ENCODE data around the gene CEP170B. TPM values are rescaled to one million over a fixed set of nuclear protein-coding genes. Genes with fewer than 3 reads are reported as not detected.
A peak's percentile ranks its signal among the peaks of the same experiment; 100 is the strongest.

CEP170B gene
- total RNA-seq, 1 donor from 2014 or later, result 30.3 TPM

DNA sequence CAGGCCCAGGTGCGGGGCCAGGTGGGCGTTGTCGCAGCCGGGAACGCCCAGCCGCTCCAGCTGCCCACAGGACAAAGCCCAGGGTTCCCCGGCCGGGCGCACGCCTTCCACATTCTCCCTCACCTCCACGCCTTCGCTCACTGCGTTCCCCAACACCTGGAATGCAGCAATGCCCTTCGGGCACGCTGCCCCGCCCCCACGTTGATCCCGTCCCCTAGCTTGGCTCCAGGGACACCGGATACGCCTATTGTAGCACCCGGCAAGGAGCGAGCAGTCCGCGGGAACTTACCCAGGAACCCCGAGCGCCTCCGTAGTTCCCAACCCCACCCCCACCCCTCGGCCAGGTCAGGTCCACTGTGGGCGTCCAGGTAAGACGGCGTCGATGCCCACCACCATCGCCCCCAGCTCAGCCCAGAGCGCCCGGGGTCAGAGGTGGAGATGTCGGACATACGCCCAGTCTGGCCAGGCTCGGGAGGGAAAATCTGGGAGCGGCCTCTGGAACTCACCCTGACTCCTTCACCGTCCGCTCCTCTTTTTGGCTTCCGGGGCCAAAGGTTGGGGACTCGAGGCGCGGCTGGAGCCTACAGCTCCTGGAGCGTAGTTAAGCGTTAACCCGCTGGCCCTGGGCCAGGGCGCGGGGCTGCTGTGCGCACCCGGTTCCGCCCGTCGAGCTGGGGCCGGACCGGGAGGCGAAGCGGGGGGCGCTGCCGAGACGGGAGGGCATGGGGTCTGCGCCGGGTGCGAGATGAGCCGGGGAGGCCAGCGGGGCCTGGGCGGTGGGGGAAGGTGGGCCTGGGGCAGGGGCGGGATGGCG lies 594 bp upstream of the CEP170B start:
- TF ChIP-seq, protein P1, sequence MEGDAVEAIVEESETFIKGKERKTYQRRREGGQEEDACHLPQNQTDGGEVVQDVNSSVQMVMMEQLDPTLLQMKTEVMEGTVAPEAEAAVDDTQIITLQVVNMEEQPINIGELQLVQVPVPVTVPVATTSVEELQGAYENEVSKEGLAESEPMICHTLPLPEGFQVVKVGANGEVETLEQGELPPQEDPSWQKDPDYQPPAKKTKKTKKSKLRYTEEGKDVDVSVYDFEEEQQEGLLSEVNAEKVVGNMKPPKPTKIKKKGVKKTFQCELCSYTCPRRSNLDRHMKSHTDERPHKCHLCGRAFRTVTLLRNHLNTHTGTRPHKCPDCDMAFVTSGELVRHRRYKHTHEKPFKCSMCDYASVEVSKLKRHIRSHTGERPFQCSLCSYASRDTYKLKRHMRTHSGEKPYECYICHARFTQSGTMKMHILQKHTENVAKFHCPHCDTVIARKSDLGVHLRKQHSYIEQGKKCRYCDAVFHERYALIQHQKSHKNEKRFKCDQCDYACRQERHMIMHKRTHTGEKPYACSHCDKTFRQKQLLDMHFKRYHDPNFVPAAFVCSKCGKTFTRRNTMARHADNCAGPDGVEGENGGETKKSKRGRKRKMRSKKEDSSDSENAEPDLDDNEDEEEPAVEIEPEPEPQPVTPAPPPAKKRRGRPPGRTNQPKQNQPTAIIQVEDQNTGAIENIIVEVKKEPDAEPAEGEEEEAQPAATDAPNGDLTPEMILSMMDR (IDR thresholded peaks at IDR 0.05), result no peak
- peak overlapping the region; percentile 78 for H3K27ac ChIP-seq
- ATAC-seq, result peak; percentile 60
- H3K4me3 ChIP-seq, result peak overlapping the region; percentile 57
- H3K36me3 ChIP-seq, result no peaks in the 10 kb centered on the region
- peaks cover 17% of the 10 kb centered on the region for H3K4me1 ChIP-seq
- intact Hi-C loops (cut with DNase I), result no loop called here
- peak; percentile 88 for DNase-seq
- H3K9me3 ChIP-seq, result no peaks in the 10 kb centered on the region
- H3K27me3 ChIP-seq, result peaks cover 6% of the 10 kb centered on the region

DNA sequence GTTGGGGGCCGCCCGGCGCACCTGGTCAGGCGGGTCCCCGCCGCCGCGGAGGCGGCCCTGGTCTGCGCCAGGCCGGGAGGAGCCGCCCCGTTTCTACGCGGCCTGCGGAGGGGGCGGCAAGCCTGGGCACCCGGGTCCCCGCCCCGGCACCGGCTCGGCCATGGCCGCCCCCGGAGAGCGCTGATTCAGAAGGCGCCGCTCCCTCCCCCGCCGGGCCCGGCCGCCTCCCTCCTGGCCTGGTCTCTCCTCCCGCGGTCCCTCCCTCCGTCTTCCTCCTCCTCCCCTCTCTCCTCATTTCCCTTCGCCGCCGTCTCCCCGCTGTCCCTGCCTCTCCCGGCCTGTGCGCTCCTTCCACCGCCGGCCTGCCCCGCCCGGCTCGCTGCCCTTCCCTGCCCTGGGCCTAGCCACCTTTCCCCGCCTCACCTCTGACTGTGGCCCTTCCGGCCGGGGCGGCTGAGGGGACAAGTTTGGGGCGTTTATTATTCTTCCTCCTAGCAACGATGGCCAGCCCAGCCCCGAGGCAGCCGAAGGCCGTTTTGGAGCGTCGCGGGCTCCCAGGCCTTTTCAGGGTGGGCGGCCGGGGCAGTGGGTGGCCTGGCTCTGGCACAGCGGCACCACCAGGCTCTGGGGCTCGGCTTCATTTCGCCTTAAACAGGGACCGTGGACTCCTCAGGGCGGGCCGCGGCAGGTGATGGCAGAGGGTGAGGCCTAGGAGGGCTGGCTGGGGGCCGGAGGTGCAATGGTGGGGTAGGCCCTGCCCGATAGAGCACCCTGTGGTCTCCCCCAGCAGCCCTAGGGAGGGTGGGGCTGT lies 768 bp downstream of the CEP170B start:
- Histone ChIP-seq H3K27me3 (peaks cover 6% of the 10 kb centered on the region), H3K36me3 (no peaks in the 10 kb centered on the region), H3K9me3 (no peaks in the 10 kb centered on the region), H3K27ac (peak overlapping the region; percentile 63), H3K4me1 (peaks cover 17% of the 10 kb centered on the region), H3K4me3 (peak overlapping the region; percentile 61)
- intact Hi-C loops (cut with DNase I), result no loop called here
- TF ChIP-seq, protein P1 (IDR thresholded peaks at IDR 0.05), result no peak
- peak; percentile 72 for ATAC-seq
- peak; percentile 87 for DNase-seq

DNA sequence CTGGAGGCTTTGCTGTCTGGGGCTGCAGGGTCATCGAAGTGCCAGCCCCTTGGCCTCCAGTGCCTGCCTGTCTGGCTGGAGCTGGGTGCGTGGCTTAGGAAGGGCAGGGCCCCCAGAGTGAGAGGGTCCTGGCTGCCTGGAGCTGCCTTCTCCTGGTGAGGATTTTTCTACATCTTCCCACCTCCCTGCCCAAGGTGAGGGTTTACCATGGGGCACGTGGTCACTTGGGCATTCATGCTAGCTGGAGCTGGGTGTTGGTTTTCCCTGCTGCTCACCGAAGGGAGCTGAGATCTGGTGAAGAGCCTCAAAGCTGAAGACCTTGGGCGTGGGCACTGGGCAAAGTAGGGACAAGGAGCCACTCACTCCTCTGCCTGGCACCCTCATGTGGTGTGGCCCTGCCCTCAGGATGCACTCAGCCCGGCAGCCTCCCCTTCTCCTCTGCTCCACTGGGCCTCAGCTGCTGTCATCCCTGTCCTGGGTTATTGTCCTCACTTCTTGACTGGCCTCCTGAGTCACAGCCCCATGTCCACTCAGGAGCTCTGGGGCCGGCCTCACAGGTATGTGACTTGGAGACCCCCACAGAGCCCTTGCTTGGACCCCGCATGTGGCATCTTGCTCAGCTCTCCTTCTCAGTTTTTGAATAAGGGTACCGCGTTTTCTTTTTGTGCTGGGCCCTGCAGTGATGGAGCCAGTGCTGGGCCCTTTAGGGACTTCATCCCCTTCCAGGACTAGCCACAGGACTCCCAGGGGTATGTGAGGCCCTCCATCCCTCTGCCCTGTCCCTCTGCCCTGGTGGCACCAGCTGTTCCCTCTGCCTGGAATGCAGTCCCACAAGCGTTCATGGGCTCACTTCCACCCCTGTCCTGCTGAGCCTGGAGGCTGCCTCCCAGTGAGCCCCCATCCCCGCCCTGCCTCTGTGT lies 1.6 kb downstream of the CEP170B start:
- DNase-seq (peak; percentile 63), ATAC-seq (no peak)
- peak overlapping the region; percentile 63 for H3K27ac ChIP-seq
- H3K9me3 ChIP-seq, result no peaks in the 10 kb centered on the region
- peaks cover 6% of the 10 kb centered on the region for H3K27me3 ChIP-seq
- intact Hi-C loops (cut with DNase I), result no loop called here
- H3K36me3 ChIP-seq, result no peaks in the 10 kb centered on the region
- H3K4me1 ChIP-seq, result peaks cover 17% of the 10 kb centered on the region
- H3K4me3 ChIP-seq, result peak overlapping the region; percentile 61
- TF ChIP-seq, protein P1 (IDR thresholded peaks at IDR 0.05), result no peak

DNA sequence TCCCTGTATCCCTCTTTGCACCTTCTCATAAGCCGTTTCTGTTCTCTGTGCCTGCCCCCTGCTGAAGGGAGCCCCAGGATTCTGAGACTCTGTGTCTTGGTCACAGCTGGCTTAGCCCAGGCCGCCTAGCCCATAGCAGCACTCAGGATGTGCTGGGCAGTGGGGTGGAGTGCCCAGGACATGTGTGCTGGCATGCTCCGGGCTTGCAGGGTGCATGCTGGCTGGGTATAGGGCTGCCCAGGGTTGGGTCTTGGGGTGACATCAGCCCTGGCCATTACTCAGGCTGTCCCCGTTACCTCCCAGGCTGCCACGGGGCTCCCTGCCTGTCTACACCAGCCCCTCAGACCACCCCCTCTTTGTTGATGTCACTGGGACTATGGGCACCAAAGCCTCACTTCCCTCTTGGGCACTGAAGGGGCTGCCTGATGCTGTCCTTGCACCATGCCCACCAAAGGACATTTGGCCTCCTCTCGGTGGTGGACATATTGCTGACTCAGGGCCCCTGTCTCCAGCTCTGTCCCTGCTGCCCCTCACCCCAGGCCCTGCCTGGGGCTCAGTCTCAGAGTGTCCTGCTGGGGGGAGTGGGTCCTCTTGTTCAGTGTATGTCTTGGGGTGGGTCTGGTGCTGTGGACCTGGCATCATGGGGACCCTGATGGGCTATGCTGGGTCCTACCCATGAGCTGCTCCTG lies 2.4 kb downstream of the CEP170B start:
- peaks cover 6% of the 10 kb centered on the region for H3K27me3 ChIP-seq
- H3K4me1 ChIP-seq, result peaks cover 17% of the 10 kb centered on the region
- no peaks in the 10 kb centered on the region for H3K36me3 ChIP-seq
- no peak for ATAC-seq
- H3K4me3 ChIP-seq, result no peak overlapping the region
- no peaks in the 10 kb centered on the region for H3K9me3 ChIP-seq
- TF ChIP-seq, protein P1 (IDR thresholded peaks at IDR 0.05), result no peak
- H3K27ac ChIP-seq, result no peak overlapping the region
- DNase-seq, result no peak
- intact Hi-C loops (cut with DNase I), result no loop called here

Data from upper lobe of right lung (tissue), 1 donor.